Activated CD4-positive, alpha-beta memory T cell treated with anti-CD3 and anti-CD28 coated beads, Interleukin-2, amount 10 ng/mL, durations not matched to agents 7 days and 5 days (primary cell): ENCODE data around the gene NBPF1. TPM values are rescaled to one million over a fixed set of nuclear protein-coding genes. Genes with fewer than 3 reads are reported as not detected.
"Not testable (repeated sequence)": the region's sequence is repeated elsewhere in the genome, so short reads cannot be mapped to it uniquely, and the experiment has no call there.

Experiments used
- CTCF ChIA-PET: fragments of 350-600 bp; sonication (Branson Sonifier 250); formaldehyde crosslinking; loops from one replicate; lab custom pipeline; 2021; ENCODE audit warnings: antibody characterized with exemption, inconsistent platforms; lab: Charles Lee
- POLR2A ChIA-PET: fragments of 350-600 bp; sonication (Branson Sonifier 250); formaldehyde crosslinking; loops from one replicate; lab custom pipeline; 2021; ENCODE audit warnings: antibody characterized with exemption; lab: Charles Lee
- DNase-seq: peaks from one replicate; pipeline ENCODE4 v3.0.0-alpha.2; 2020
- H3K27ac Mint-ChIP-seq: one replicate; pipeline ENCODE4 v1.8.0; 2021; ENCODE audit warnings: mild to moderate bottlenecking, mixed read lengths
- H3K27me3 Mint-ChIP-seq: one replicate; pipeline ENCODE4 v1.8.0; 2021; ENCODE audit warnings: mixed read lengths
- H3K36me3 Mint-ChIP-seq: one replicate; pipeline ENCODE4 v1.8.0; 2021; ENCODE audit warnings: low read depth, mixed read lengths
- H3K4me1 Mint-ChIP-seq: one replicate; pipeline ENCODE4 v1.8.0; 2021; ENCODE audit warnings: mixed read lengths
- H3K4me3 Mint-ChIP-seq: one replicate; pipeline ENCODE4 v1.8.0; 2021; ENCODE audit warnings: mild to moderate bottlenecking, mixed read lengths
- H3K9me3 Mint-ChIP-seq: one replicate; pipeline ENCODE4 v1.8.0; 2021; ENCODE audit warnings: mixed read lengths
- total RNA-seq, 2 experiments: library from RNA; stranded (reverse); gene quantifications; one replicate each; pipeline ENCODE4 v1.2.3, GENCODE V29; 2021

NBPF1 gene
- total RNA-seq, 2 experiments from 2014 or later: 1.7 to 2.2 TPM

- POLR2A ChIA-PET, DNase-seq, H3K9me3 Mint-ChIP-seq, H3K4me3 Mint-ChIP-seq, H3K27me3 Mint-ChIP-seq, H3K27ac Mint-ChIP-seq, H3K4me1 Mint-ChIP-seq: not testable (repeated sequence)
- H3K36me3 Mint-ChIP-seq: peaks cover 24% of the 10 kb centered on the region
- CTCF ChIA-PET: interaction anchor here (0.7 to 2.2 kb wide), 11 partner anchors 8 to 328 kb away, joined by 3 to 12 read pairs (median 4); partner anchors contain the start of gene NBPF1
Observed at GRCh38 chr1:16623812-16624719, 10.7 kb upstream of the NBPF1 start.

DNA sequence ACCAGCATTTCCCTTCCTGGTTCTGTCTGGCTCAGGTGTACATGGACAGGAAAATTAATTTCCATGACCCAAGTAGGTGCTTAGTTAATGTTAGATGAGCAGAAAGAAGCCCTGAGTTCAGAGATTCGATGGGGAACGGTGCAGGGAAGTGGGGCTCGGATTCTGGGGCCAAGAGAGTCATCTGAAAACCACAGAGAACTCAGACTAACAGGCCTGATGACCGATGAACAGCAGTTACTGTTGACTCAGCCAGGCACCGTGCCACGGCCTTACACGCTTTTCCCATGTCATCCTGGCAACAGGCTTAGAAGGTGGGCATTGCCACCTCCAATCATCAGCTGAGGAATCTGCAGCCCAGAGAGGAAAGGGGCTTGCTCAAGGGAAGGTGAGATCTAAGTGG lies 10.0 kb upstream of the NBPF1 start:
- CTCF ChIA-PET, H3K9me3 Mint-ChIP-seq, H3K4me3 Mint-ChIP-seq, DNase-seq, H3K27me3 Mint-ChIP-seq, H3K27ac Mint-ChIP-seq, H3K4me1 Mint-ChIP-seq: not testable (repeated sequence)
- POLR2A ChIA-PET: interaction anchor here (1.1 kb wide), 1 partner anchor 325 kb away, joined by 3 read pairs; no protein-coding TSS in a partner anchor
- peaks cover 20% of the 10 kb centered on the region for H3K36me3 Mint-ChIP-seq

DNA sequence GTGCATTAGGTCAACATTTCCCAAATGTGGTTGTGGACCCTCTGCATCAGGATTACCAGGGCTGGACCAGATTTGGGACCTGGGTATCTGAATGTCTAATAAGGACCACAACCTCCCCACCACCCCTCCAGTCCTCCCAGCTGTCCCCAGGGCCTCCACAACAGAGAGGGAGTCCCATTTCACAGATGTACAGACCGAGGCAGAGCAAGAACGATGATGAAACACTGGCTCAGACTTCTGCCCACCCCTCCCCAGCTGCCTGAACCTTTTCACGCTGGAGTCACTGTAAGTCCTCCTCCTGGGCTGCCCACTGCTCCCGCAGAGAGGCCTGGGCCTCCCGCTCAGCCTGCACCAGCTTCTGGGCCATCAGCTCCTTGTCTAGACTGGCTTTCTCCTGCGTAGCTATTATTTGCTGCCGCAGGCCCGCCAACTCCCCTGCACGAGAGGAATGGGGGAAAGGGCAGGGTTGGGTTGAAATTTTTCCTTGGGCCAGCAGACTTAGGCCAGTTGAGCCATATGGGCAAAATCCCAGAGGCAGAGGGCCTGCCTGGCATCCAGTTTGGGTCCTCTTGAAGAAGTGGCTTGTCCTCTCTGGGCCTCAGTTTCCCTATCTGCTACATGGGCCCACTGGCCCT lies 8.4 kb upstream of the NBPF1 start:
- not testable (repeated sequence) for H3K4me1 Mint-ChIP-seq, H3K9me3 Mint-ChIP-seq, H3K27me3 Mint-ChIP-seq, DNase-seq, H3K4me3 Mint-ChIP-seq, H3K27ac Mint-ChIP-seq
- POLR2A ChIA-PET: interaction anchor here (1.3 kb wide), 1 partner anchor 9 kb away, joined by 5 read pairs; the partner anchor contains the start of gene NBPF1
- H3K36me3 Mint-ChIP-seq: peaks cover 15% of the 10 kb centered on the region
- CTCF ChIA-PET: interaction anchor here (0.8 to 3.0 kb wide), 18 partner anchors 11 to 424 kb away, joined by 3 to 29 read pairs (median 6); partner anchors contain the start of gene NECAP2

DNA sequence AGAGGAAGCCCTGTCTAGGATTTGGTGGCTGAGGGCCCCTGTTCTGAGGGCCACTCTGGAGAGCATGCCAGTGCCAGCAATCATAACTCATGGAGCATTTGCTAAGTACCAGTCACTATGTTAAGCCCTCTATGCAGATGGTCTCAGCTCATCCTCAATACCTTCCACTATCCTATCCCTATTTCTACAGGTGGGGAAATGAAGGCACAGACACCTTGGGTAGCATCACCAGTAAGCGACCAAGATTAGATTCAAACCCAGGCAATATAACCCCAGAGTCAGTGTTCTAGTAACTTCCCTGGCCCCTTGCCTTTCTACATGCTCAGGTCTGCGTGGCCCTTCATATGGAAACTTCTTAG lies 7.9 kb upstream of the NBPF1 start:
- Mint-ChIP-seq H3K27ac (no peak overlapping the region), H3K9me3 (no peaks in the 10 kb centered on the region), H3K36me3 (peaks cover 13% of the 10 kb centered on the region), H3K4me3 (no peak overlapping the region), H3K27me3 (no peaks in the 10 kb centered on the region), H3K4me1 (no peaks in the 10 kb centered on the region)
- CTCF ChIA-PET: interaction anchor here (0.7 to 3.0 kb wide), 37 partner anchors 9 to 538 kb away, joined by 3 to 29 read pairs (median 5); partner anchors contain the start of genes CROCC and NECAP2
- DNase-seq: no peak
- POLR2A ChIA-PET: interaction anchor here (0.6 to 1.0 kb wide), 2 partner anchors 283 to 330 kb away, joined by 3 read pairs; no protein-coding TSS in a partner anchor

DNA sequence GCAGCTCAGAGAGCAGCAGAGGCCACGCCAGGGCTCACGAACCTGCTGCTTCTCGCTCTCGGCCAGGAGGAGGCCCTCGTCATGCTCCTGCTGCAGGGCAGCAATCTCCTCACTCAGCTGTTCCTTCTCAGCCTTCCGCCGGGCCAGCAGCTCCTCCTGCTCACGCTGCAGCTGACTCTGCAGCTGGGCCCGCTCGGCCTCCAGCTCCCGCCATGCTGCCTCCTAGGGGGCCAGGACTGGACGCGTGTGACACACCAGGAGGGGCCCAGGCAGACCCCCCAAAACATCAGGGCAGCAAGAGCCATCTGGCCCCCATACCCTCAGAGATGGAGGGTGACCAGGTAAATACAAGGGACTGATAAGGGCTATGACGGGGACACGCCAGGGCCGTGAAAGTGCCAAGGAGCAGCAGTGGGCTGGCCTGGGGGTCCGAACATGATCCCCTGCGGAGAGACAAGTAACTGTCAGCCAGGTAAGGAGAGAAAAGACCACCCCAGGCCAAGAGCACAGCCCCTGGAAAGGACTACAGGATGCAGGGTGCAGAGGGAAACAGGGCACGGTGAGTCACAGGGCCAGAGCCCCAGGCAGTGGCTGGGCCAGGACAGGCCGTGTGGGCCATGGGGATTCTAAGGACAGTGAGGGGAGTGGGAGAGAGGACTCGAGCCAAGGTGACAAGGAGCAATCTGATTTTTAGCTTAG lies 6.6 kb upstream of the NBPF1 start:
- H3K36me3 Mint-ChIP-seq, POLR2A ChIA-PET, H3K4me1 Mint-ChIP-seq, H3K27me3 Mint-ChIP-seq, H3K9me3 Mint-ChIP-seq, H3K4me3 Mint-ChIP-seq, H3K27ac Mint-ChIP-seq: not testable (repeated sequence)
- DNase-seq: peak; percentile 16
- CTCF ChIA-PET: interaction anchor here (1.0 to 3.0 kb wide), 16 partner anchors 8 to 426 kb away, joined by 5 to 29 read pairs (median 10); partner anchors contain the start of gene NECAP2

DNA sequence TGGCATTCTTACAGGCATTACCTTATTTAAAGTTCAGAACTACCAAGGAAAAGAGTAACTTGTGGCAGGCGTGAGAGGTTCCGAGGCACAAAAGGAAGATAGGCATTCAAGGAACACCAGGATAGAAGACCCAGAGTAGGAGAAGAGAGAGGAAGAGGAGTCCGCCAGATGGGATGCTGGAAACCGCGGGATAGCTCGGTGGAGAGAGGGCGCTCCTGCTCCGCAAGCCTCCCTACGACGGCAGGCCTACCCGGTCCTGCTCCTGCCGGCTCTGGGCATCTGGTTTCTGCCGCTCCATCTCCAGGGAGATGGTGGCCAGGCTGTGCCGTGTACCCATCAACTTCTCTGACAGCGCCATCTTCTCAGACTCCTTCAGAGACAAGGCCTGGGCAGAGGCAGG lies 5.4 kb upstream of the NBPF1 start:
- H3K27ac Mint-ChIP-seq: no peak overlapping the region
- POLR2A ChIA-PET: no interaction called here
- H3K9me3 Mint-ChIP-seq: no peaks in the 10 kb centered on the region
- no peaks in the 10 kb centered on the region for H3K27me3 Mint-ChIP-seq
- peak; percentile 16 for DNase-seq
- no peaks in the 10 kb centered on the region for H3K4me1 Mint-ChIP-seq
- H3K4me3 Mint-ChIP-seq: no peak overlapping the region
- H3K36me3 Mint-ChIP-seq: no peaks in the 10 kb centered on the region
- CTCF ChIA-PET: interaction anchor here (0.9 kb wide), 1 partner anchor 9 kb away, joined by 4 read pairs; no protein-coding TSS in a partner anchor

DNA sequence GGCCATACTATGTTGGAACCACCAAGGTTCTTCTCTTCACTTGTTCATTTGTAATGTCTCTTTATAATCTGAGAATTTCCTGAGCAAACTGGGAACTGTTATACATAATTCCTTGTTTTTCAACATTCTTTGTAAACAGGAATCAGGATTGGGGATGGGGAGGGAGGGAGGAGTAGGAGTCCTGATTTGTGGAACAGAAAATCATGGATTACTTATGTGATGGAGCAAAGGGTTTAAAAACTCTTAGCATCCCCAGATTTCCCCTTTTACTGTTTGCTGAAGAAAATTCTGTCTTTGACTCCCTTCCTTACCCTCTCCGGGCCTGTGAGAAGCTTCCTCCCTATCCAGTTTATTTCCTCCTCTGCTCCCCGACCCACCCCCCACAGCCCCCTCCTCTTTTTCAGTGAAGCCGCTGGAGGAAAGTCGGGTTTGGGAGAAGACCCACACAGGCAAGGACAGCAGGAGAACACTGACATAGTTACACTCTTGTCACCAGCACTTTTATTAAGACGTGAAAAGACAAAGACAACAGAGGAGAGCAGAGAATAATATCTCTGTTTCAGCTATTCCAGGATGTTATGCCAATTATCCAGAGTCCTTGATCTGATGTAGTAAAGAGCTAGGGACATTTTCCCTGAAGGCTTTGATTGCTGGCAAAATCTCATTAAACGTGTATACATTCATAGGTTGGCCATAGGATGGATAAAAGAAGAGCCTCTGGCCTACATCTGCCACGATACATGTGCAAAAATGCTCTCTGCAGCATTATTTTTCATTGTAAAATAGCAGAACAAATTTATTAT lies 4.6 kb upstream of the NBPF1 start:
- CTCF ChIA-PET: interaction anchor here (0.9 kb wide), 1 partner anchor 8 kb away, joined by 4 read pairs; no protein-coding TSS in a partner anchor
- H3K9me3 Mint-ChIP-seq: no peaks in the 10 kb centered on the region
- POLR2A ChIA-PET: no interaction called here
- H3K4me3 Mint-ChIP-seq: no peak overlapping the region
- H3K4me1 Mint-ChIP-seq: no peaks in the 10 kb centered on the region
- no peak overlapping the region for H3K27ac Mint-ChIP-seq
- H3K36me3 Mint-ChIP-seq: no peaks in the 10 kb centered on the region
- H3K27me3 Mint-ChIP-seq: no peaks in the 10 kb centered on the region
- DNase-seq: no peak

DNA sequence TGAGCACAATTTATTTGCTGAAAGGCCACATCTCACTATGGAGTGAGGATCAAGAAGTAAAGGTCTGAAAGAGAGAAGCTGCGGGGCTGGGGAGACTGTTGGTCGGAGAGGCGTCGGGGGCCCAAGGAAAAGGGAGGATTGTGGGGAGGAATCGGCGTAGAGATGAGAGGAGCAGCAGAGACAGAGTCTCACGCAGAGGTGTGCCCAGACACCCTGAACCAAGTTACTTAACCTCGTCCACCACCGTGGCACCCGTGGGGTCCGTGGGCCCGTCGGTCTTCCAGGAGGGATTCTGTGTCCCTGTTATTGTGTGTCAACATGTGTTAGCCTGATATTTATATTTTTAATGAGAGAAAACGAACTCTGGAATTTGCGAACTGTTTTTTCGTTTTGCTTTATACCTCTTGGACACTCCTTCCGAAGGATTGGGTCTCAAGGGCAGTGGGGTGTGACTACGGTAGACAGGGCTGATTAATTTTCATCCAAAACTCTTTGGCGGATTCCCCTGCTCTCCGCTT lies 3.8 kb upstream of the NBPF1 start:
- H3K4me1 Mint-ChIP-seq: no peaks in the 10 kb centered on the region

DNA sequence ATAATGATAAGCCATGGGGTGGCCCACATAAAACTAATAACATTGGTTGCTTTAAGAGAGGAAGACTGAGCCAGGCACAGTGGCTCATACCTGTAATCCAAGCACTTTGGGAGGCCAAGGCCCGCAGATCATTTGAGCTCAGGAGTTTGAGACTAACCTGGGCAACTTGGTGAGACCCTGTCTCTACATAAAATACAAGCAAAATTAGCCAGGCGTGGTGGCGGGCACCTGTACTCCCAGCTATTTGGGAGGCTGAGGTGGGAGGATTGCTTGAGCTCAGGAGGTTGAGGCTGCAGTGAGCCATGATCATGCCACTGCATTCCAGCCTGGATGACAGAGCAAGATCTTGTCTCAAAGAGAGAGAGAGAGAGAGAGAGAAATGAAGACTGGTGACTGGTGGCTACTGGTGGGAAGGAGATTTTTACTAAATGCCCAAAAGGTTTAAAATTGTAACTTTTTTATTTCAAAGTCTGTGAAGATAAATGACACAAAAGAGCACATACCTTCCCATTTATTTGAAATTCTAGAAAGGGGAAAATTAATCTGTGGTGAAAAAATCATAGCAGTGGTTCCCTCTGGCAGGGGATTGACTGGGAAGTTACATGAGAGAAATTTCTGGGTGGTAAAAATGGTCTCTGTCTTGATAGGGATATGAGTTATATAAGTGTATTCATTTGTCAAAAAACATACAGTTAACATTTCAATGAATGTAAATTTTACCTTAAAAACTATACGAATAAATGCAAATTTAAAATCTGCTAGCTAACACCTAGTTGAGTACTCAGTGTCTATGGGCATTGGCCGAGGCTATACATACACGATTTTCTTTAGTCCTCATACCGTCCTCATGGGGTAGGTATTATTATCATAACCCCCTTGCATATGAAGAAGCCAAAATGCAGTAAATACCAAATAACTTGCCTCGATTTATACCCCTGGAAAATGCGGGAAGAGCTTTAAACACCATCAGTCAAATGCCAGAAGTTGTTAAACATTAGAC lies 2.2 kb upstream of the NBPF1 start:
- Mint-ChIP-seq H3K27ac (no peak overlapping the region), H3K36me3 (no peaks in the 10 kb centered on the region), H3K27me3 (no peaks in the 10 kb centered on the region), H3K4me3 (no peak overlapping the region), H3K9me3 (no peaks in the 10 kb centered on the region), H3K4me1 (no peaks in the 10 kb centered on the region)
- DNase-seq: no peak
- ChIA-PET POLR2A (interaction anchor here (1.4 kb wide), 1 partner anchor 289 kb away, joined by 3 read pairs; no protein-coding TSS in a partner anchor), CTCF (interaction anchor here (1.1 to 2.3 kb wide), 2 partner anchors 10 to 20 kb away, joined by 3 to 9 read pairs; no protein-coding TSS in a partner anchor)

More for the DNA sequence above, 3.8 kb upstream of the NBPF1 start:
- Mint-ChIP-seq H3K27me3 (no peaks in the 10 kb centered on the region), H3K4me3 (no peak overlapping the region), H3K9me3 (no peaks in the 10 kb centered on the region), H3K36me3 (no peaks in the 10 kb centered on the region), H3K27ac (no peak overlapping the region)
- DNase-seq: no peak
- ChIA-PET POLR2A (interaction anchor here (1.2 to 1.4 kb wide), 2 partner anchors 104 to 288 kb away, joined by 3 read pairs; no protein-coding TSS in a partner anchor), CTCF (interaction anchor here (2.3 kb wide), 1 partner anchor 8 kb away, joined by 9 read pairs; no protein-coding TSS in a partner anchor)

- Mint-ChIP-seq H3K9me3 (no peaks in the 10 kb centered on the region), H3K36me3 (no peaks in the 10 kb centered on the region), H3K27me3 (no peaks in the 10 kb centered on the region), H3K4me1 (no peaks in the 10 kb centered on the region), H3K4me3 (no peak overlapping the region), H3K27ac (no peak overlapping the region)
- ChIA-PET CTCF (interaction anchor here (1.1 kb wide), 1 partner anchor 21 kb away, joined by 3 read pairs; no protein-coding TSS in a partner anchor), POLR2A (interaction anchor here (2.4 kb wide), 1 partner anchor 101 kb away, joined by 7 read pairs; the partner anchor contains the start of gene RNU1-1)
- peak; percentile 16 for DNase-seq
Observed at GRCh38 chr1:16614361-16615252, 1.2 kb upstream of the NBPF1 start.
